OCI-LY3 (cell line): ENCODE data around the gene BCL2L13.
A peak's percentile ranks its signal among the peaks of the same experiment; 100 is the strongest.

ENCODE experiments used
- CTCF ChIP-seq: fragments of 200-600, 300-600 bp; sonication (generic); IDR thresholded peaks from 2 replicates; pipeline ENCODE4 v1.5.1; 2014; ENCODE audit warnings: antibody characterized with exemption, low read length, low read depth
- EZH2phosphoT487 ChIP-seq: fragments of 200-600 bp; shearing (Covaris generic); IDR thresholded peaks from 2 replicates; pipeline ENCODE4 v1.6.1; 2018; ENCODE audit warnings: antibody characterized with exemption, mixed run types, low read depth

GRCh38 chr22:17754233-17754925 is 115.8 kb downstream of the BCL2L13 start:
- TF ChIP-seq CTCF (peak; percentile 41), EZH2phosphoT487 (no peak)
